Upper lobe of left lung (tissue), 4 donors: ENCODE results near the gene KCNT1.

Source experiments
- EP300 ChIP-seq, 4 donors: sonication (generic); formaldehyde crosslinking; IDR thresholded peaks; one replicate each; pipeline ENCODE4 v1.5.1; 2017; ENCODE audit warnings: antibody characterized with exemption in 4 of 4, control low read depth in 2 of 4
- POLR2A ChIP-seq, 4 donors: fragments of 450-650 bp; IDR thresholded peaks; one replicate each; pipeline ENCODE4 v1.5.1; 2016 to 2017; ENCODE audit warnings: antibody characterized with exemption in 4 of 4, mild to moderate bottlenecking in 2 of 4
- POLR2AphosphoS5 ChIP-seq, 2 donors: sonication (generic); formaldehyde crosslinking; IDR thresholded peaks; one replicate each; pipeline ENCODE4 v1.5.1; 2017; ENCODE audit warnings: antibody characterized with exemption in 2 of 2
- TF ChIP-seq, protein P1 (sequence below), 6 experiments: fragments of 450-650 bp in 4 of 6; fragments of 200-600 bp in 2 of 6; sonication (generic) in 2 of 6; IDR thresholded peaks; one replicate each; pipeline ENCODE4 v1.5.1; 2016 to 2019; ENCODE audit warnings: antibody characterized with exemption in 6 of 6

DNA sequence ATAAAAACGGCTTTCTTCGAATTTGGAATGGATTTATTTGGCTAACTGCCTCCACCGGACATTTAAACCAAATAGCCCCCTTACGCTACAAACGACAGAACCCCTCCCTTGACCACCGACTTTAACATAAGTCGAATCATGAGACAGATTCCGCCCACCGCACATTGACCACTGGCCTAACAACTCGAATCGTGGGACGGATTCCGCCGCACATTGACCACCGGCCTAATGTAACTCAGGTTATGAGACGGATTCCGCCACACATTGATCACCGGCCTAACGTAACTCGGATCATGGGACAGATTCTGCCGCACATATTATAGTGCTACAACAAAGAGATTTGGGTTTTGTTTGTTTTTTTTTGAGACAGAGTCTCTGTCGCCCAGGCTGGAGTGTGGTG, 41.6 kb upstream of the KCNT1 start:
- no peak for TF ChIP-seq POLR2AphosphoS5 (IDR thresholded peaks at IDR 0.05)
- TF ChIP-seq, protein P1, sequence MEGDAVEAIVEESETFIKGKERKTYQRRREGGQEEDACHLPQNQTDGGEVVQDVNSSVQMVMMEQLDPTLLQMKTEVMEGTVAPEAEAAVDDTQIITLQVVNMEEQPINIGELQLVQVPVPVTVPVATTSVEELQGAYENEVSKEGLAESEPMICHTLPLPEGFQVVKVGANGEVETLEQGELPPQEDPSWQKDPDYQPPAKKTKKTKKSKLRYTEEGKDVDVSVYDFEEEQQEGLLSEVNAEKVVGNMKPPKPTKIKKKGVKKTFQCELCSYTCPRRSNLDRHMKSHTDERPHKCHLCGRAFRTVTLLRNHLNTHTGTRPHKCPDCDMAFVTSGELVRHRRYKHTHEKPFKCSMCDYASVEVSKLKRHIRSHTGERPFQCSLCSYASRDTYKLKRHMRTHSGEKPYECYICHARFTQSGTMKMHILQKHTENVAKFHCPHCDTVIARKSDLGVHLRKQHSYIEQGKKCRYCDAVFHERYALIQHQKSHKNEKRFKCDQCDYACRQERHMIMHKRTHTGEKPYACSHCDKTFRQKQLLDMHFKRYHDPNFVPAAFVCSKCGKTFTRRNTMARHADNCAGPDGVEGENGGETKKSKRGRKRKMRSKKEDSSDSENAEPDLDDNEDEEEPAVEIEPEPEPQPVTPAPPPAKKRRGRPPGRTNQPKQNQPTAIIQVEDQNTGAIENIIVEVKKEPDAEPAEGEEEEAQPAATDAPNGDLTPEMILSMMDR (IDR thresholded peaks at IDR 0.05), result no peak
- no peak for TF ChIP-seq POLR2A (IDR thresholded peaks at IDR 0.05)
- TF ChIP-seq EP300 (IDR thresholded peaks at IDR 0.05), result no peak
